Caki2 (cell line): ENCODE data around the gene NR4A2. TPM values are rescaled to one million over a fixed set of nuclear protein-coding genes. Genes with fewer than 3 reads are reported as not detected.

Source experiments
- DNase-seq: peaks from one replicate; pipeline ENCODE4 v3.0.0-alpha.2; 2015; ENCODE audit warnings: low read depth
- in situ Hi-C: cut with HindIII; loops from 2 replicates; pipeline ENCODE4 v1.10.0; 2016; ENCODE audit warnings: low sequenced_read_pairs, low pct_unique_long_range_greater_than_20kb, mixed read lengths
- total RNA-seq: library from RNA; depleted of rRNA; stranded (reverse); fragments of >200 nt; shearing (Covaris generic); gene quantifications from 2 replicates; pipeline ENCODE4 v1.2.3, GENCODE V29; 2014; ENCODE audit warnings: low replicate concordance; rRNA removed

The NR4A2 gene
- not detected in 2 replicates for total RNA-seq

DNA sequence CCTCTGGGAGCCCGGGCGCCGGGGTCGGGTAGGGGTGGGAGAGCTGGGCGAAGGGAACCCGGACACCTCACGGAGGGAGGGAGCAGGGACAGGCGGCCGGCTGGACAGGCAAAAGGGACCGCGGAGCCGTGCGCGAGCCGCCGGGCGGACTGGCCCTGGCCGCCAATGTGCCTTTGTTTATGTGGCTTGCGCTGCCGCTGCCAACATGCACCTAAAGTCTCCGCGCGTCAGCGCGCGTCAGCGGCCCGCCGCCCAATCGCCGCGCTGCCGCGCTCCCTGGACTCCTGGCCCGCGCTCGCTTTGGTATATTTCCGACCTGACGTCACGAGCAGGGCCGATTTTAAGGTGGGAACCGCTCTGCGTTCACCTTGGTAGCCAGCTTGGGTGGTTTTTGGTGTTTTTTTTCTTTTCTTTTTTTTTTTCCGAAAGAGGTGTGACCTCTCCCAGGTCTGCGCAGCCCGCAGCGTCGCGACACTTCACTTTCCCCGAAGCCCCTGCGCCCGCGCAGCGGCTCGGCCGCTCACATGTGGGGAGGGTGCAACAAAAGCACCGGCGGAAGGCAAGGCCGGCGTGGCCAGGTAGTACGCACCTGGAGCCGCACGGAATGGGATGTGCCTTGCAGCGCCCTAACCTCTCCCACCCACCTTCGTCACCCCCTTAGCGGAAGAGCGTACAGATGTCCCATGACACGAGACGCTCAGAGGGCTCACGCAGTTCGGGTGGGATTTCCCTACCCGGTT lies at the start of gene NR4A2:
Gene NR4A2 (minus strand): TSS at position 188 of the 740 bp plus-strand sequence. CDS start 2,535 bp downstream, outside the sequence.
- DNase-seq = peak; percentile 85
- in situ Hi-C loops = loop anchor here (25.0 kb wide), 1 partner anchor 255 kb away; no protein-coding TSS in a partner anchor

DNA sequence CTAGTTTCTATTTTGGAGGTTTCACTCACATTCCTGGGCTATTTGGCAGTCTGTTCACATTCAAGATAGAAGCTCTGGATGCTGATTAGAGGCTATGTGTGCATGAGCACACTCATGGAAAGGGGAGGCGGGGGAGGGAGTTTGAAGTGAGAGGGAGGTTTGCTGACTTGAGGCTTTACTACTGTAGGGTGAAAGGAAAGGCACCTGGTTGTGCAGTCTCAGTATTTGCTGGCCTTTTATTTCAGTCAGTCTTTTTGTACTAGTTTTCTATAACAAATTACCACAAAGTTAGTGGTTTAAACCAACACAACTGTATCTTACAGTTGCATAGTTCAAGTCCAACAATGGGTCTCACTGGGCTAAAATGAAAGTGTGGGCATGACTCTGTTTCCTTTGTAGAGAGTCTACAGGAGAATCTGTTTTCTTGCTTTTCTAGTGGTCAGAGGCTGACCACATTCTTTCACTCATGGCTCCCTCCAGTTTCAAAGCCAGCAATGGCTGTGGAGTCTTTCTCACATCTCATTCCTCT lies 47.7 kb upstream of the NR4A2 start:
- no peak for DNase-seq
- in situ Hi-C loops = no loop called here

DNA sequence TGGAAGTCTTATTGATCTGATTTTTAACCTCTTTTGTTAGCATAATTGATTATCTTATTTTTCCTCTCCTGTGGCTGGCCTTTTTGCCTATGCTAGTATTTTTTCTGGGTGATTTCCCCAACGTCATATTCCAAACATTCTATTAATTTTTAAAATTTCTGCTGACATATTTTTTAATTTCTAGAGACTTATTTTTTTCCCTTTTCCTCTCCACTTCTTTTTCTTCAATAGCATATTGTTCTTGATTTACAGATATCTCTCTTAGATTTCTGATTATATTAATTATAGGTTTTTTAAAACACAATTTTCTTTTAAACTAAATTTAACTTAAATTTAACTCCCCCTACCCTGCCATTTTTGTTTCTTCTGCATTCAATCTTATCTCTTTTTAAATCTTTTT lies 47.2 kb upstream of the NR4A2 start:
- in situ Hi-C loops = no loop called here
- no peak for DNase-seq

DNA sequence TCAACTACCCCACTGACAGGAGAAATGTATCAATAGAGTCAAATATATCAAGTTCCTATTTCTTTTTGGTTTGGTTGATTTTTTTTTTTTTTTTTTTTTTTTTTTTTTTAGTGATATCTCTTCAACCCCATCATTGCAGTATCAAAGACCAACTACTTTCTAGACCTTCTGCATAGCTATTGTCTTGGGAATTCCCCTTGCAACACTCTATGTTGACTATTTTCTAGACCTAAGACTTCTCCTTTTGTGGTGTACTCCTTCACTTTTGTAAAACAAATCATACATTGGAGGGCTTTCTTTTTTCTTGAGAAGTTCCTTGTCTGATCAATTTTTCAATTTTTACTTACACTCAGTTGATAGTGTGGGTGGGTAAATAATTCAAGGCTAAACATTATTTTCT lies 46.5 kb upstream of the NR4A2 start:
- in situ Hi-C loops = no loop called here
- DNase-seq = no peak

DNA sequence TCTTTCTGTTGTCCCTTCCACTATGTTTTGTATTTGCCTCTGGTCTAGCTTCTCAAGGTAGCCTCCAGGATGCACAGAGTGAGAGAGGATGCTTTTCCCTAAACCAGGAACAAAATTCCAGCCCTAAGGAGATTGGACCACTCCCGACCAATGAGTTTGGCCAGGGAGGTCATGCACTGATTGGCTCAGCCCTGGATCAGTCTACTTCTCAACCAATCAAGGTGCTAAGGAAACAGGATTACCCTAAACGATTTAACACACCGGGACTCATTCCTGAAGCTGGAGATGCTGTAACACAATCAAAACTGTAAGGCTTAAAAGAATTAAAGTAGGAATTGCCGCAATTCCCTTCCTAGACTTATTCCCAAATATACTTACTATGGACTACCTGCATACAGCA lies 34.2 kb upstream of the NR4A2 start:
- DNase-seq = no peak
- in situ Hi-C loops = no loop called here

DNA sequence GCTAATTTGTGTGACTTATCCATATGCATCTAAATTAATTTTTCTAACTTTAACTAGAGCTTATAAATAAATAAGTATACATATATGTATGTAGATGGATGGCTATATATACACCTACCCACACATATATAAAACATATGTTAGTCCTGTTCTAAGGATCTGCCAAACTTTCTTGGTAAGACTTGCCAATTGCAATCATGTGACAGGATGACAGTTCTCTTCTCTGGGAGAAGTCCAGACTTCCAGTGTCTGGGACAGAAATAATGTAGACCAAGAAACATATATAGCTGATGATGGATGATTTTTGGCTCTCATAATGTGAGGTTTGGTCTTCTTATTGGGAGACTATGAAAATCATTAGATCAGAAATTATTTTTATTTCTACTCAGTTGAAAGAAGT lies 30.6 kb upstream of the NR4A2 start:
- in situ Hi-C loops = no loop called here
- DNase-seq = no peak

DNA sequence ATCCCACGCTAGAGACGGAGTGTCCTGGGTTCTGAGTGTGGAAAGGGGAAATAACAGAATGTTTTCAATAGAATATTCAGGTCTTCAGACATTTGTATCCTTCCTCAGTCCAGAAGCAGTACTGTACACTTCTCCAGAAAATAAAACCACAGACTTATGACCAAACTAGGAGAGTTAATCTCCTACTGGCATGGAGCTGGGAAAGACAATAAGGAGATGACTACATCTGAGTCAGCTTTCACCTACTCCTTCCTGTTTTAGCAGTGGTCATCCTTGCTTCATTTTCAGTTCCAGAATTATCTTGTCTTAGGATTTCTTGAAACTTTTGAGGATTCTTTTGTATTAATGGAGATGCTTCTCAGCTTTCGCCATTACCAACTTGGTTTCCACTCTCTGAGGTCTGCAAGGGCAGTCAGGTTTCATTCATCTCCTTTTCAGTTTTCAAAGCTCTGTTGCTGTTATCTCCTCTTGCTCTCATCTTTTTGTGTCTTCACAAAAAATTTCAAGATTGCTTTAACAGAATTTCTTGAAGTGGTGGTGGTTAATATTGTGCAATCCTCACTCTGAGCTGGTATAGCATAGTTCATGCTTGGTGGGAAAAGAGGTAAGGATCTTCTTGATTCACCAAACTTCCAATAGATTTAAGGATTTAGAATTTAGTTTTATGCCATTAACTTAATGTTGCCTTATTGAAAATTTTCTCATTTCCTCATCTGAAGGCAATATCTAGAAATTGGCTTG lies 23.7 kb upstream of the NR4A2 start:
- DNase-seq = no peak
- in situ Hi-C loops = no loop called here

DNA sequence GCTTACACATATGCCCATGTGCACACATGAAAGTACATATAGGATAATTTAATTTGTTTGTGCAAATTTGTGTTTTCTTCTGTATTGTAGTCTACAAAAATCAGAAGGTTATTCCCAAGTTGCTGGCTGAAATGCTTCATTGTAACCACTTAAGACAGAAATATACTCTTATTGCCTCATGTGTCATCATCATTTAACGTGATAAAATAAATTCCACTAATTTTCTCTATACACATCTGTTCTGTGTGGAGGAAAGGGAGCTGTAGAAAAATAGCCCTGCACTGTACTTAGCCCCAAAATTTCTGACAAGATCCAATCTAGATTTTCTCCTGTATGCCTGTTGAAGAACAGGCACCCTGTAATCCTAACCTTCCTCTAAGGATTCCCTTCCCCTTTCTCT lies 20.4 kb upstream of the NR4A2 start:
- DNase-seq = no peak
- in situ Hi-C loops = no loop called here

DNA sequence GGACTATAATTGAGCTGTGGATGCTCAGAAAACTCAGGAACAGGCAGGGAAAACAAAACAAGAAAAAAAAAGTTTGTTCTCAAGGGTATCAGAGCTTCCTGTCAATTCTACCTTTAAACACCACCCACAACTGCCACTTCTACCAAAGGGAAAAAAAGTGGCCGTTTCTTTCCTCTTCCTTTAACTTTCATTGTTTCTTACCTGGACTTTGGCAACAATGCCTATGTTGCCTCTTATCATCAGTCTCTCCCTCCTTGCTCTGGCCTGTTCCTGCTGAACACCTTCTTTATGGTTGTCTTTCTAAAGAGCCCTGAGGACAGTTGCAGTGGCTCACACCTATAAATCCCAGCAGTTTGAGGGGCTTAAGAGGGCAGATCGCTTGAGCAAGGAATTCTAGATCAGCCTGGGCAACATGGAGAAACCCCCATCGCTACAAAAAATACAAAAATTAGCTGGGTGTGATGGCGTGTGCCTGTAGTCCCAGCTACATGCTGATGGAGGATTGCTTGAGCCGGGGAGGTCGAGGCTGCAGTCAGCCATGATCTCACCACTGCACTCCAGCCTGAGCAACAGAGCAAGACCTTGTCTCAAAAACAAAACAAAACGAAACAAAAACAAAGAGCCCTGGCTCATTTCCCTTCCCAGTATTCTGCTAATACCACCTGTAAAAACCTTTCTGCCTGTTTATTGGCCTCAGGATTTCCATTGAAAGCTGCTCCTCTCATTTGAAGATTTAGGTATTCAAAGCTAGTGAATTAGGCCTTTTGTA lies 18.0 kb upstream of the NR4A2 start:
- in situ Hi-C loops = no loop called here
- DNase-seq = no peak

DNA sequence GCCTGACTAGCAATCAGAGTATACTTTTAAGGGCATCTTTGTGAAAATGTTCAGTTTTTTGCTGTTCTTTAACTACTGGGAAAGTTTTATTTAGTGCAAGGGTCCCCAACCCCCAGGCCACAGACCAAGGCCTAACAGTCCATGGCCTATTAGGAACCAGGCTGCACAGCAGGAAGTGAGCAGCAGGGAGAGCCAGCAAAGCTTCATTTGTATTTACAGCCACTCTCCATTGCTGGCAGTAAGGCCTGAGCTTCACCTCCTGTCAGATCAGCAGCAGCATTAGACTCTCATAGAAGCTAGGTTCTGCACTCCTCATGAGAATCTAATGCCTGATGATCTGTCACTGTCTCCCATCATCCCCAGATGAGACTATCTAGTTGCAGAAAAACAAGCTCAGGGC lies 17.1 kb upstream of the NR4A2 start:
- no peak for DNase-seq
- in situ Hi-C loops = loop anchor here (25.0 kb wide), 1 partner anchor 238 kb away; no protein-coding TSS in a partner anchor

DNA sequence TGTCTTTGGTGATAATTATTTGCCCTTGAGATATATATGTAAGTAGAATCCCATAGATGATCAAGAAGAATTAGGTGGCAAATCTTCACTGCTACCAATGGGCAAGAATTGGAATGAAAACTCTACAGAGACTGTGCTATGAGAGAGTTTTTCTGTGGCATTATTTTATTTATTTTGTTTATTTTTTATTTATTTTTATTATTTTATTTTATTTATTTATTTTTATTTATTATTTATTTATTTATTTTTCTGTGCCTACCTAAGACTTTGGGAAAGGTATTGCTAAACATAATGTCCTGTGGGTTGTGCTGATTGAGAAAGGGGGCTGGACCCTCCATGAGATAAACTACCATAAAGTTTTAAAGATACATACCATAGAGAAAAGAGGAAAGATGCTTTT lies 16.6 kb upstream of the NR4A2 start:
- DNase-seq = no peak
- in situ Hi-C loops = loop anchor here (25.0 kb wide), 1 partner anchor 238 kb away; no protein-coding TSS in a partner anchor

DNA sequence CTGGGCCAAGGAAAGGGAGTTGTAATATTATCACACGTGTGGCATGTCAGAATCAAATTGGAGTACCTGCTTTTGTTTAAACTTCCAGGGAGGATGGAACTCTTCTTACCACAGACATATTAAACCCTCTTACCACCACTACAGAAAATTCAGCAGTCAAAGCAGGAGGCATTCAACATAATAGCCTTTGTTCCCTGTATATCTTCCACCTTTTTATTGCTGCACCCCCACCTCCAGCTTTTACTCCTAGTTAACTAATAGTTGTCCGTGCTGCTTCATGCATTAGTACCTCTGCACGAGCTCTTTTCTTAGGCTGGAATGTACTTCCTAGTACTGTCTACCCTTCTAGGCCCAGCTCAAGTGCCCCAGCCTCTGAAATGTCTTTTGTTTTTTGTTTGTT lies 14.9 kb upstream of the NR4A2 start:
- DNase-seq = no peak
- in situ Hi-C loops = loop anchor here (25.0 kb wide), 1 partner anchor 240 kb away; no protein-coding TSS in a partner anchor

DNA sequence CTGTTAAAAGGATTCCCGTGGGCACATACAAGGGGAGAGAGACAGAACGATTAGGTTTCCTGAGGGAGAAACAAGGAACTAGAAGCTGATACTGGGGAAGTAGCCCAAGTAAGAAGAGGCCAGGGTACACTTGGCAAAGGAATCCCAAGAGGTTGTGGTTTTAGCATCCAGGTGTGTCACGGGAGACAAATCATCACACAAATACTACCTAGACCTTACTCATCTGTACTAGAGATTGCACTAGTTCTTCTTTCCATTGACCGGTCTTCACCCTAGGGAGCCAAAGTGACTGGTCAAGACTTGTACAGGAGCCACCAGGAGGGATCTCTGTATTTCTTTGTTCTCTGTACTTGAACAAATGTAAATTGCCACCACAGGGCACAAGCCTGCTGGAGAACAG lies 14.2 kb upstream of the NR4A2 start:
- in situ Hi-C loops = loop anchor here (25.0 kb wide), 1 partner anchor 241 kb away; no protein-coding TSS in a partner anchor
- no peak for DNase-seq

DNA sequence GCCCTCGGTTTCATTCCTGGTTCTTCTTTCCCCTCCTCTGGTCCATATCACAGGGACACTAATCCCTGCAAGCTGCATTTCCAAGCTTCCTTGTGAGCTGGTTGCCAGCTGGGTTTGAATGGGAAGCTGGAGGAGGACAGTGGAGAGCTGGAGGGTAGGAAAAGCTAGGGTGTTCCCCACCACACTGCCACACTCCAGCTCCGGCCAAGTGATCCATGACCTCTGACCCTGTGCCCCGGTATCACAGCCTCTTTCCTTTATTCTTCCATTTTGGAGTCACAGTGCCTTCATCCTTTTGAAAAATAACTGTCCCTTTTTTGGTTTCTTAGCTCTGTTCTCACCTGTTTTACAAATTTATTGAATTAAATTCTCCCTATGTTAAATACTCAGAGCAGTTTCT lies 13.1 kb upstream of the NR4A2 start:
- in situ Hi-C loops = loop anchor here (25.0 kb wide), 1 partner anchor 242 kb away; no protein-coding TSS in a partner anchor
- DNase-seq = no peak

DNA sequence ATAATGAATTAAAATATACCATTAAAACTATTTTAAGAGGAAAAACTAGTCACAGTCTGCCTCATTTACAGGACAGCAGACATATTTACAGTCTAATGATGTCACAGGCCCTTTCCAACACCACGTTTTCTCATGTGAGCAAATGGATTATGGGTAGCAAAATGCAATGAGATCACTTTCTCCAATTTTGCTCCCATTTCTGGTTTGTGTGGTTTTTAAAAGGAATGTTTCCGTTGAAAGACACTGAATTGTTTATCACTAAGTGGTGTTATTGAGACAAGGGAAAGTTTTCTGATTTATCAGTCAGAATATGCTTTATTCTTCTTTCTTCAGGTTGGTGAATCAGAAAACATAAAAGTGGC lies 11.4 kb upstream of the NR4A2 start:
- in situ Hi-C loops = loop anchor here (25.0 kb wide), 1 partner anchor 243 kb away; no protein-coding TSS in a partner anchor
- DNase-seq = no peak

DNA sequence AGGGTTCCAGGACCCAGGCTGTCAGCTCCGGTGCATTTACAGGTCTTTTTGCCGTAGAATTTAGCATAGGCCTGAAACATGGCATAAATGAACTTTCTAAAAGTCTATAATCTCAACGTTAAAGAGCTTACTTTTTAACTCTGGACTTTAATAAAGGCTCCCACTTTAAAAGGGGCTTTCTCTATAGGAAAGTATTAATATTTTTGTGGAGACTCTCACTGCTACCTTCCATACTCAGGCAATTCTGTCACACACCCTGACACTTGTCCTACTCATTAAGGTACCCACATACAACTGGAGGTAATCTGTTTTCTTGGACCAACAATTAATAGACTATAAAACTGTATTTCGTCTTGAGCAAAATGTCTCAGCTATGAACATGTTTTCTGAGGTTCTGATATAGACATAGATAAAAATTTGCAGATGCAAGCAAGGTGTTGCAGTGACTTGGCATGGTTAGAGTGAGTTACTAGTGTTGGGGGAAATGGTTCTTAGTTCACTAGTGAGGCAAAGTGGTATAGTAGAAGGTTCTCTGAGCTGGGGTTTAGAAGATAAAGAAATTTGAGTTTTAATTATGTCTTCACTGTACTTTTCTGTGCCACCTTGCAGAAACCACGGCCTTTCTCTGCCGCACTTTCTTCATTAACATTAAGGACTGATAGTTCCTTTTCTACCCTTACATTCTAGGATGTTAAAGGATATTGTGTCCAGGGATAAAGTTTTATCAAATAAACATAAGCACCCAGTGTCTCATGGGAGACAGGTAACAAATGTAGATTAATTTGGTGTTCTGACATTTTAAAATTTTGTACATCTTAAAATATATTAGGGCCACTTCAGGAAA lies 10.8 kb upstream of the NR4A2 start:
- in situ Hi-C loops = loop anchor here (25.0 kb wide), 1 partner anchor 244 kb away; no protein-coding TSS in a partner anchor
- DNase-seq = no peak

DNA sequence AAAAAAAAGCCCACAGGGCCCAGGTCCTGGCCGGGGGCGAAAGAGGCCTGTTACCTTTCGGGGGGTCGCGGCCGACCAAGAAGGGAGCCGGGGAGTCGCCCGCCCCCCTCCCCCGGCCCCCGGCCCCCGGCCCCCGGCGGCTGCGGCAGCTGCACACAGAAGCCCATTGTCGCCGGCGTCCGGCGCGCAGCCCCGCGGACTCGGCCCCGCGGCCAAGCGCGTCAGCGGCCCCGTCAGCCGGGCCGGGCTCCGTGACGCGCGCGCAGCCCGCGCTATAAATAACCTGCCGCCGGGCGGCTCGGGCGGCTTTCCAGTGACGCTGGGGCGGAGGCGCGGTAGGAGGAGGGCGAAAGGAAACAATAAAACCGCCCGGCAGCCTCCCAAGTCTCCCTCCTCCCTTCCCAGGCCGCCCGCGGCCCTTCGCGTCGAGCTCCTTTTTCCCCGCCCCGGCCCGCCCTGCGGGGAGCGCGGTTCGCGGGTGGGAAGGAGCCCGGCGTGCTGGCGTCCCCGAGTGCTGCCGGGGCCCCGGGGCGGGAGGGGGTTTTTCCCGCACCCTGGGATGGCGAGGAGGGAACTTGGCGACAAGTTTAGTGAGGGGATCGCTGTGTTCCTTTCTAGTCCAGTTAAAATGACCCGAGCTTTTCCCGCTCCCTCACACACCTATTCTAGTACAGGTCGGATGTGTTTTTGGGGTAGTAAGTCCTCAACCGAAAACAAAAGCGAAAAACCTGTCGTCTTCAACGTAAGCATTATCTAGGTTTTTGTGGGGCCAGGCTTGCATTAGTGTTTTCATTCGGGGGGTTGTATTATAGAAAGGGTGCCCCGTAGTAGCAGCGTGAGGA lies 10.0 kb upstream of the NR4A2 start:
- peak; percentile 91 for DNase-seq
- in situ Hi-C loops = loop anchor here (25.0 kb wide), 1 partner anchor 245 kb away; no protein-coding TSS in a partner anchor
